GM23338 (cell line): ENCODE measurements around the gene PRKACA.
A peak's percentile ranks its signal among the peaks of the same experiment; 100 is the strongest.

Source experiments
- TF ChIP-seq, protein P1 (sequence below): IDR thresholded peaks from 2 replicates; pipeline ENCODE4 v1.6.1; 2016; ENCODE audit warnings: antibody characterized with exemption
- TF ChIP-seq, protein P2 (sequence below), 2 experiments: fragments of 200-600 bp in 1 of 2; sonication (generic) in 1 of 2; conservative IDR thresholded peaks; 2 replicates each; pipeline versions ENCODE4 v1.5.1 to v1.6.1; 2016 to 2017; ENCODE audit warnings: antibody characterized with exemption in 2 of 2, low read depth in 2 of 2, mild to moderate bottlenecking in 2 of 2, moderate library complexity in 1 of 2

DNA sequence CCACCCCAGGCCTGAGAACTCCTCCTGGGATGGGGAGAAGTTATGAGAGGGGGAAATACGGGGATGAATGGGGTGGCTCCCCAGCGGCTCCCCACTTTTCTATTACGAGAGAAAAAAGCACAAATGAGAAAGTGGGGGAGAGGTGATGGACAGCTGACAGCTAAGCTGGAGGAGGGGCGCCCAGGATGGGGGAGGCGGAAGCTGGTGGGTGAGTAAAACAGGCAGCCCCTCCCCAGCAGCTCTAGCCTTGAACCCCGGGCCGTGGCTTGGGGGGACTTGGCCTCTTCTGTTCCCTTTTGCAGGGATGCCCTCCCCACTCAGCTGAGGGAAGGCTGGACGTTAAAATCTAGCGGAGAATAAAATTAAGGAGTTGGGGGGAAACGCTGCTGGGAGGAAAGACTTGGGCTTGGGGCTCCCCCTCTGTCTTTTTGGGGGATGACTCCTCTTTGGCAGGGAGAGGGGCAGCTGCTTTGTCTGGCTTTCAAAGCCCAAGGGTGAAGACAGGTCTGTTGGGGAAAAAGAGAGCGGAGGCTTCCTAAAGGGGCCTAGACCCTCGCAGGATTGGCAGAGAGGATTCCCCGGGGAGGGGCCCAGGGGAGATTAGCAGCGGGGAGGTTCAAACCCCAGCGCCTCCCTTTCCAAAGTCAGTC, 25.6 kb downstream of the PRKACA start:
- TF ChIP-seq, protein P1, sequence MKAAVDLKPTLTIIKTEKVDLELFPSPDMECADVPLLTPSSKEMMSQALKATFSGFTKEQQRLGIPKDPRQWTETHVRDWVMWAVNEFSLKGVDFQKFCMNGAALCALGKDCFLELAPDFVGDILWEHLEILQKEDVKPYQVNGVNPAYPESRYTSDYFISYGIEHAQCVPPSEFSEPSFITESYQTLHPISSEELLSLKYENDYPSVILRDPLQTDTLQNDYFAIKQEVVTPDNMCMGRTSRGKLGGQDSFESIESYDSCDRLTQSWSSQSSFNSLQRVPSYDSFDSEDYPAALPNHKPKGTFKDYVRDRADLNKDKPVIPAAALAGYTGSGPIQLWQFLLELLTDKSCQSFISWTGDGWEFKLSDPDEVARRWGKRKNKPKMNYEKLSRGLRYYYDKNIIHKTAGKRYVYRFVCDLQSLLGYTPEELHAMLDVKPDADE, result peak; percentile 25; the same call in 1 of the 2 replicates
- TF ChIP-seq, protein P2, sequence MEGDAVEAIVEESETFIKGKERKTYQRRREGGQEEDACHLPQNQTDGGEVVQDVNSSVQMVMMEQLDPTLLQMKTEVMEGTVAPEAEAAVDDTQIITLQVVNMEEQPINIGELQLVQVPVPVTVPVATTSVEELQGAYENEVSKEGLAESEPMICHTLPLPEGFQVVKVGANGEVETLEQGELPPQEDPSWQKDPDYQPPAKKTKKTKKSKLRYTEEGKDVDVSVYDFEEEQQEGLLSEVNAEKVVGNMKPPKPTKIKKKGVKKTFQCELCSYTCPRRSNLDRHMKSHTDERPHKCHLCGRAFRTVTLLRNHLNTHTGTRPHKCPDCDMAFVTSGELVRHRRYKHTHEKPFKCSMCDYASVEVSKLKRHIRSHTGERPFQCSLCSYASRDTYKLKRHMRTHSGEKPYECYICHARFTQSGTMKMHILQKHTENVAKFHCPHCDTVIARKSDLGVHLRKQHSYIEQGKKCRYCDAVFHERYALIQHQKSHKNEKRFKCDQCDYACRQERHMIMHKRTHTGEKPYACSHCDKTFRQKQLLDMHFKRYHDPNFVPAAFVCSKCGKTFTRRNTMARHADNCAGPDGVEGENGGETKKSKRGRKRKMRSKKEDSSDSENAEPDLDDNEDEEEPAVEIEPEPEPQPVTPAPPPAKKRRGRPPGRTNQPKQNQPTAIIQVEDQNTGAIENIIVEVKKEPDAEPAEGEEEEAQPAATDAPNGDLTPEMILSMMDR (conservative IDR thresholded peaks at IDR 0.05; ENCODE audit: low read depth in 2 of 2), result peak; percentile 32 to 42
